Effector memory CD8-positive, alpha-beta T cell (primary cell): ENCODE results near the gene RPL37A.
A peak's percentile ranks its signal among the peaks of the same experiment; 100 is the strongest.

Source experiments
- ATAC-seq: fragments of 150-1000 bp; cut with Tn5 transposase; replicated peaks from 2 replicates; pipeline ENCODE4 v1.10.0; 2021; ENCODE audit warnings: mild to moderate bottlenecking, moderate library complexity
- DNase-seq, 3 experiments: peaks; one replicate each; pipeline ENCODE4 v3.0.0; 2021
- H3K27ac Mint-ChIP-seq, 2 donors: one replicate each; pipeline ENCODE4 v1.8.0; 2022; ENCODE audit warnings: mild to moderate bottlenecking in 2 of 2, mixed read lengths in 2 of 2, moderate library complexity in 2 of 2
- H3K27me3 Mint-ChIP-seq, 2 donors: one replicate each; pipeline ENCODE4 v1.8.0; 2022; ENCODE audit warnings: mixed read lengths in 2 of 2
- H3K36me3 Mint-ChIP-seq: one replicate; pipeline ENCODE4 v1.8.0; 2022; ENCODE audit warnings: mild to moderate bottlenecking, moderate library complexity, mixed read lengths; ENCODE audit not compliant: insufficient read depth
- H3K4me1 Mint-ChIP-seq, 2 donors: one replicate each; pipeline ENCODE4 v1.8.0; 2022; ENCODE audit warnings: low read depth in 2 of 2, mixed read lengths in 2 of 2
- H3K4me3 Mint-ChIP-seq, 2 donors: one replicate each; pipeline ENCODE4 v1.8.0; 2022; ENCODE audit warnings: mild to moderate bottlenecking in 2 of 2, mixed read lengths in 2 of 2, moderate library complexity in 2 of 2
- H3K9me3 Mint-ChIP-seq, 2 donors: one replicate each; pipeline ENCODE4 v1.8.0; 2022; ENCODE audit warnings: mixed read lengths in 2 of 2
- total RNA-seq, 9 experiments: gene quantifications; one replicate each; lab custom pipeline; 2026; lab: John Stamatoyannopoulos, UW

RPL37A gene
- total RNA-seq: 634 to 1,459 (median 1,038) reads per million in 9 experiments

GRCh38 chr2:216498379-216499352, at the start of gene RPL37A:
Gene RPL37A (plus strand): TSS chr2:216498844. CDS start chr2:216498875, 31 bp downstream.
- H3K4me3 Mint-ChIP-seq: peak within 1 kb of the TSS; percentile 97 to 98
- H3K27ac Mint-ChIP-seq: peak within 1 kb of the TSS; percentile 97 to 98
- H3K36me3 Mint-ChIP-seq: peaks cover 54% of the 10 kb centered on the region
- no peaks in the 10 kb centered on the region for H3K9me3 Mint-ChIP-seq
- peaks cover 32 to 37% of the 10 kb centered on the region in 2 donors for H3K4me1 Mint-ChIP-seq
- ATAC-seq (peak; percentile 94), DNase-seq (peak; percentile 83 to 84 (median 83))
- H3K27me3 Mint-ChIP-seq: no peaks in the 10 kb centered on the region

GRCh38 chr2:216450346-216450745, 48.3 kb upstream of the RPL37A start:
- Mint-ChIP-seq H3K36me3 (peaks cover 68% of the 10 kb centered on the region), H3K4me3 (no peak overlapping the region), H3K27me3 (no peaks in the 10 kb centered on the region), H3K9me3 (peaks cover 0 to 2% of the 10 kb centered on the region in 2 donors), H3K4me1 (no peaks in the 10 kb centered on the region), H3K27ac (no peak overlapping the region)
- no peak for ATAC-seq
- DNase-seq: no peak

- no peak overlapping the region for H3K4me3 Mint-ChIP-seq
- H3K27me3 Mint-ChIP-seq: no peaks in the 10 kb centered on the region
- DNase-seq (no peak), ATAC-seq (no peak)
- peaks cover 71% of the 10 kb centered on the region for H3K36me3 Mint-ChIP-seq
- no peak overlapping the region for H3K27ac Mint-ChIP-seq
- H3K9me3 Mint-ChIP-seq: peaks cover 0 to 2% of the 10 kb centered on the region in 2 donors
- H3K4me1 Mint-ChIP-seq: no peaks in the 10 kb centered on the region
Measured at GRCh38 chr2:216450784-216451183, 47.9 kb upstream of the RPL37A start.

GRCh38 chr2:216453955-216454614, 44.6 kb upstream of the RPL37A start:
- Mint-ChIP-seq H3K4me3 (no peak overlapping the region), H3K36me3 (peaks cover 50% of the 10 kb centered on the region), H3K4me1 (no peaks in the 10 kb centered on the region), H3K27me3 (no peaks in the 10 kb centered on the region), H3K9me3 (peaks cover 0 to 2% of the 10 kb centered on the region in 2 donors), H3K27ac (no peak overlapping the region)
- ATAC-seq (no peak), DNase-seq (no peak)

- H3K9me3 Mint-ChIP-seq: peaks cover 0 to 2% of the 10 kb centered on the region in 2 donors
- H3K36me3 Mint-ChIP-seq: peaks cover 28% of the 10 kb centered on the region
- H3K4me3 Mint-ChIP-seq: no peak overlapping the region
- H3K4me1 Mint-ChIP-seq: no peaks in the 10 kb centered on the region
- ATAC-seq (no peak), DNase-seq (no peak)
- no peaks in the 10 kb centered on the region for H3K27me3 Mint-ChIP-seq
- H3K27ac Mint-ChIP-seq: peak overlapping the region in 1 of 2 donors; percentile 70
Measured at GRCh38 chr2:216463148-216463547, 35.5 kb upstream of the RPL37A start.

- Mint-ChIP-seq H3K4me1 (no peaks in the 10 kb centered on the region), H3K27ac (no peak overlapping the region), H3K36me3 (peaks cover 38% of the 10 kb centered on the region), H3K9me3 (no peaks in the 10 kb centered on the region), H3K27me3 (no peaks in the 10 kb centered on the region), H3K4me3 (no peak overlapping the region)
- no peak for ATAC-seq
- DNase-seq: no peak
Measured at GRCh38 chr2:216464104-216464720, 34.4 kb upstream of the RPL37A start.

- Mint-ChIP-seq H3K36me3 (peaks cover 52% of the 10 kb centered on the region), H3K4me3 (no peak overlapping the region), H3K4me1 (no peaks in the 10 kb centered on the region), H3K27me3 (no peaks in the 10 kb centered on the region), H3K27ac (no peak overlapping the region), H3K9me3 (no peaks in the 10 kb centered on the region)
- no peak for ATAC-seq
- no peak for DNase-seq
Measured at GRCh38 chr2:216465579-216466195, 33.0 kb upstream of the RPL37A start.

- H3K27ac Mint-ChIP-seq: no peak overlapping the region
- DNase-seq (no peak), ATAC-seq (no peak)
- no peaks in the 10 kb centered on the region for H3K4me1 Mint-ChIP-seq
- H3K4me3 Mint-ChIP-seq: no peak overlapping the region
- no peaks in the 10 kb centered on the region for H3K9me3 Mint-ChIP-seq
- peaks cover 63% of the 10 kb centered on the region for H3K36me3 Mint-ChIP-seq
- no peaks in the 10 kb centered on the region for H3K27me3 Mint-ChIP-seq
Measured at GRCh38 chr2:216467845-216468244, 30.8 kb upstream of the RPL37A start.

- Mint-ChIP-seq H3K4me3 (no peak overlapping the region), H3K9me3 (no peaks in the 10 kb centered on the region), H3K27ac (no peak overlapping the region), H3K4me1 (no peaks in the 10 kb centered on the region), H3K27me3 (no peaks in the 10 kb centered on the region), H3K36me3 (peaks cover 56% of the 10 kb centered on the region)
- ATAC-seq (no peak), DNase-seq (no peak)
Measured at GRCh38 chr2:216469661-216470060, 29.0 kb upstream of the RPL37A start.

GRCh38 chr2:216473187-216473586, 25.5 kb upstream of the RPL37A start:
- DNase-seq: no peak
- ATAC-seq: no peak
- Mint-ChIP-seq H3K4me3 (no peak overlapping the region), H3K4me1 (peaks cover 0 to 6% of the 10 kb centered on the region in 2 donors), H3K36me3 (peaks cover 42% of the 10 kb centered on the region), H3K9me3 (no peaks in the 10 kb centered on the region), H3K27ac (no peak overlapping the region), H3K27me3 (no peaks in the 10 kb centered on the region)

GRCh38 chr2:216474925-216475670, 23.5 kb upstream of the RPL37A start:
- no peaks in the 10 kb centered on the region for H3K9me3 Mint-ChIP-seq
- H3K36me3 Mint-ChIP-seq: peaks cover 35% of the 10 kb centered on the region
- no peak for DNase-seq
- H3K27ac Mint-ChIP-seq: peak overlapping the region in 1 of 2 donors; percentile 58
- peaks cover 0 to 6% of the 10 kb centered on the region in 2 donors for H3K4me1 Mint-ChIP-seq
- ATAC-seq: no peak
- no peaks in the 10 kb centered on the region for H3K27me3 Mint-ChIP-seq
- H3K4me3 Mint-ChIP-seq: no peak overlapping the region

- H3K4me3 Mint-ChIP-seq: no peak overlapping the region
- peaks cover 0 to 6% of the 10 kb centered on the region in 2 donors for H3K4me1 Mint-ChIP-seq
- no peaks in the 10 kb centered on the region for H3K9me3 Mint-ChIP-seq
- no peak for ATAC-seq
- H3K36me3 Mint-ChIP-seq: peaks cover 29% of the 10 kb centered on the region
- no peak overlapping the region for H3K27ac Mint-ChIP-seq
- DNase-seq: no peak
- no peaks in the 10 kb centered on the region for H3K27me3 Mint-ChIP-seq
Measured at GRCh38 chr2:216475767-216476166, 22.9 kb upstream of the RPL37A start.
